SK-N-SH (cell line): Measurements from ENCODE around the gene KLHDC7A. TPM values are rescaled to one million over a fixed set of nuclear protein-coding genes. Genes with fewer than 3 reads are reported as not detected.

Source experiments
- CTCF ChIA-PET: fragments of 300-600, 350-600 bp; formaldehyde crosslinking; extraction: SDS; loops from one replicate; lab custom pipeline; 2021; lab: Yijun Ruan, JAX
- POLR2A ChIA-PET: fragments of 350-600 bp; sonication (Branson Sonifier 250); formaldehyde crosslinking; extraction: SDS; loops from one replicate; lab custom pipeline; 2020; ENCODE audit warnings: antibody characterized with exemption, inconsistent platforms; lab: Yijun Ruan, JAX
- DNase-seq: peaks from one replicate; pipeline ENCODE4 v3.0.0; 2012
- H2AFZ ChIP-seq: fragments of 200-600 bp; sonication (generic); 2 replicates; pipeline ENCODE4 v1.8.1; 2016; ENCODE audit warnings: antibody characterized with exemption, mild to moderate bottlenecking, low read depth
- H3F3A ChIP-seq: fragments of 200-600 bp; sonication (generic); replicated peaks from 2 replicates; pipeline ENCODE3; 2016; ENCODE audit warnings: antibody characterized with exemption, mild to moderate bottlenecking; ENCODE audit not compliant: insufficient read depth
- H3K27ac ChIP-seq, 2 experiments: fragments of 200-500 bp in 1 of 2; fragments of 200-600 bp in 1 of 2; sonication (Bioruptor generic) in 1 of 2; sonication (generic), shearing (Covaris generic) in 1 of 2; 2 replicates each; pipeline versions ENCODE4 v1.5.1 to v1.6.1; 2014 to 2016; ENCODE audit warnings: low read depth in 2 of 2, inconsistent platforms in 1 of 2, low read length in 1 of 2, mild to moderate bottlenecking in 1 of 2, mixed read lengths in 1 of 2
- H3K27me3 ChIP-seq: fragments of 200-600 bp; sonication (generic), shearing (Covaris generic); 2 replicates; pipeline ENCODE4 v1.6.1; 2016; ENCODE audit warnings: mixed run types; ENCODE audit not compliant: insufficient read depth
- H3K36me3 ChIP-seq, 2 experiments: fragments of 200-500 bp in 1 of 2; fragments of 200-600 bp in 1 of 2; sonication (Bioruptor generic) in 1 of 2; sonication (generic) in 1 of 2; replicated peaks in 1 of 2; 2 replicates each; pipeline versions ENCODE3 to v1.5.1; 2014 to 2016; ENCODE audit warnings: low read length in 1 of 2, mild to moderate bottlenecking in 1 of 2; ENCODE audit not compliant: insufficient read depth in 2 of 2, control insufficient read depth in 1 of 2
- H3K4me1 ChIP-seq, 2 experiments: fragments of 200-500 bp in 1 of 2; fragments of 200-600 bp in 1 of 2; sonication (Bioruptor generic) in 1 of 2; sonication (generic), shearing (Covaris generic) in 1 of 2; 2 replicates each; pipeline versions ENCODE4 v1.5.1 to v1.6.1; 2014 to 2016; ENCODE audit warnings: low read depth in 1 of 2, low read length in 1 of 2, mixed run types in 1 of 2; ENCODE audit not compliant: insufficient read depth in 2 of 2, control insufficient read depth in 1 of 2
- H3K4me2 ChIP-seq: fragments of 200-600 bp; sonication (generic), shearing (Covaris generic); 2 replicates; pipeline ENCODE4 v1.6.1; 2017; ENCODE audit warnings: mixed run types
- H3K4me3 ChIP-seq, 2 experiments: fragments of 200-500 bp in 1 of 2; fragments of 200-600 bp in 1 of 2; sonication (Bioruptor generic) in 1 of 2; sonication (generic), shearing (Covaris generic) in 1 of 2; 2 replicates each; pipeline versions ENCODE4 v1.5.1 to v1.8.1; 2014 to 2016; ENCODE audit warnings: low read depth in 2 of 2, inconsistent platforms in 1 of 2, low read length in 1 of 2, mild to moderate bottlenecking in 1 of 2, mixed read lengths in 1 of 2, moderate library complexity in 1 of 2
- H3K79me2 ChIP-seq: fragments of 200-600 bp; sonication (generic); 2 replicates; pipeline ENCODE4 v1.8.1; 2017; ENCODE audit warnings: mild to moderate bottlenecking; ENCODE audit not compliant: insufficient read depth
- H3K9ac ChIP-seq: fragments of 200-600 bp; sonication (generic); 2 replicates; pipeline ENCODE4 v1.6.1; 2017; ENCODE audit warnings: mixed run types
- H3K9me2 ChIP-seq: fragments of 200-600 bp; sonication (generic); 2 replicates; pipeline ENCODE4 v1.6.1; 2017; ENCODE audit warnings: mixed run types
- H3K9me3 ChIP-seq: fragments of 200-600 bp; sonication (generic); 2 replicates; pipeline ENCODE4 v1.6.1; 2017; ENCODE audit warnings: mixed run types, mild to moderate bottlenecking, moderate library complexity
- H4K20me1 ChIP-seq: fragments of 200-600 bp; sonication (generic); 2 replicates; pipeline ENCODE4 v1.6.1; 2017; ENCODE audit warnings: mild to moderate bottlenecking, mixed run types; ENCODE audit not compliant: insufficient read depth
- ELF1 ChIP-seq: IDR thresholded peaks from 2 replicates; pipeline ENCODE4 v1.4.0; 2012
- EZH2phosphoT487 ChIP-seq: fragments of 200-600 bp; sonication (generic); IDR thresholded peaks from 2 replicates; pipeline ENCODE4 v1.6.1; 2017; ENCODE audit warnings: low read depth, mixed run types, mild to moderate bottlenecking, antibody characterized with exemption, moderate library complexity, borderline replicate concordance
- FOSL2 ChIP-seq: IDR thresholded peaks from 2 replicates; pipeline ENCODE4 v1.4.0; 2012; ENCODE audit warnings: low read depth, mild to moderate bottlenecking, moderate library complexity, borderline replicate concordance
- FOXJ3 ChIP-seq: sonication (generic); formaldehyde crosslinking; IDR thresholded peaks from 2 replicates; pipeline ENCODE4 v1.5.1; 2020; ENCODE audit warnings: mild to moderate bottlenecking, missing genetic modification reagents
- FOXM1 ChIP-seq: IDR thresholded peaks from 2 replicates; pipeline ENCODE4 v1.4.0; 2012; ENCODE audit warnings: low read depth, mild to moderate bottlenecking
- GATA2 ChIP-seq: sonication (generic); formaldehyde crosslinking; IDR thresholded peaks from 2 replicates; pipeline ENCODE4 v1.5.0; 2020; ENCODE audit warnings: mild to moderate bottlenecking, missing genetic modification reagents
- IRF3 ChIP-seq: fragments of 150-350 bp; IDR thresholded peaks from 2 replicates; pipeline ENCODE4 v1.6.1; 2016; ENCODE audit warnings: mild to moderate bottlenecking, low read depth, low read length
- MXI1 ChIP-seq: IDR thresholded peaks from 2 replicates; pipeline ENCODE4 v1.6.1; 2012; ENCODE audit warnings: mild to moderate bottlenecking, low read depth, low read length, improper control_type of control experiment
- PBX3 ChIP-seq: IDR thresholded peaks from 2 replicates; pipeline ENCODE4; 2012
- POLR2AphosphoS5 ChIP-seq: IDR thresholded peaks from 2 replicates; pipeline ENCODE4 v1.6.1; 2012; ENCODE audit warnings: low read depth, low read length
- RAD21 ChIP-seq: IDR thresholded peaks from 2 replicates; pipeline ENCODE4 v1.6.1; 2012; ENCODE audit warnings: mild to moderate bottlenecking, low read length
- RCOR1 ChIP-seq: fragments of 150-350 bp; IDR thresholded peaks from 2 replicates; pipeline ENCODE4 v1.6.1; 2017; ENCODE audit warnings: antibody characterized with exemption, low read length
- RFX5 ChIP-seq: IDR thresholded peaks from 2 replicates; pipeline ENCODE4 v1.6.1; 2012; ENCODE audit warnings: mild to moderate bottlenecking, improper control_type of control experiment, low read length
- SIN3A ChIP-seq: IDR thresholded peaks from 2 replicates; pipeline ENCODE4 v1.6.1; 2012; ENCODE audit warnings: low read depth, mild to moderate bottlenecking, low read length, moderate library complexity, borderline replicate concordance
- SMC3 ChIP-seq: IDR thresholded peaks from 2 replicates; pipeline ENCODE4 v1.6.1; 2012; ENCODE audit warnings: low read depth, low read length, improper control_type of control experiment
- TAF1 ChIP-seq: IDR thresholded peaks from 2 replicates; pipeline ENCODE4 v1.6.1; 2012; ENCODE audit warnings: low read depth, mild to moderate bottlenecking, low read length, moderate library complexity, borderline replicate concordance
- TEAD4 ChIP-seq: IDR thresholded peaks from 2 replicates; pipeline ENCODE4 v1.4.0; 2012; ENCODE audit warnings: mild to moderate bottlenecking, borderline replicate concordance; ENCODE audit not compliant: insufficient read depth
- YY1 ChIP-seq: IDR thresholded peaks from 2 replicates; pipeline ENCODE4 v1.4.0; 2012; ENCODE audit warnings: low read depth, mild to moderate bottlenecking
- WGBS: methylation state at CpG from one replicate; pipeline ENCODE4 v1.1.6; 2017; ENCODE audit warnings: low lambda C conversion rate; 5-methylcytosine and 5-hydroxymethylcytosine counted together
- polyA plus RNA-seq, 3 experiments: library from polyadenylated mRNA; depleted of rRNA; stranded (reverse); fragments of >200 nt; gene quantifications; 2 replicates each; pipeline ENCODE4 v1.2.3, GENCODE V29; 2012
- TF ChIP-seq, protein P1 (sequence below): fragments of 200-600 bp; sonication (generic); IDR thresholded peaks from 2 replicates; pipeline ENCODE4 v1.6.1; 2017; ENCODE audit warnings: antibody characterized with exemption, mild to moderate bottlenecking, moderate library complexity
- TF ChIP-seq, protein P2 (sequence below): IDR thresholded peaks from 2 replicates; pipeline ENCODE4 v1.4.0; 2012; ENCODE audit warnings: low read depth

KLHDC7A gene
- polyA plus RNA-seq, 1 of the 3 experiments (the other 2 are of a cell fraction) = not detected

DNA sequence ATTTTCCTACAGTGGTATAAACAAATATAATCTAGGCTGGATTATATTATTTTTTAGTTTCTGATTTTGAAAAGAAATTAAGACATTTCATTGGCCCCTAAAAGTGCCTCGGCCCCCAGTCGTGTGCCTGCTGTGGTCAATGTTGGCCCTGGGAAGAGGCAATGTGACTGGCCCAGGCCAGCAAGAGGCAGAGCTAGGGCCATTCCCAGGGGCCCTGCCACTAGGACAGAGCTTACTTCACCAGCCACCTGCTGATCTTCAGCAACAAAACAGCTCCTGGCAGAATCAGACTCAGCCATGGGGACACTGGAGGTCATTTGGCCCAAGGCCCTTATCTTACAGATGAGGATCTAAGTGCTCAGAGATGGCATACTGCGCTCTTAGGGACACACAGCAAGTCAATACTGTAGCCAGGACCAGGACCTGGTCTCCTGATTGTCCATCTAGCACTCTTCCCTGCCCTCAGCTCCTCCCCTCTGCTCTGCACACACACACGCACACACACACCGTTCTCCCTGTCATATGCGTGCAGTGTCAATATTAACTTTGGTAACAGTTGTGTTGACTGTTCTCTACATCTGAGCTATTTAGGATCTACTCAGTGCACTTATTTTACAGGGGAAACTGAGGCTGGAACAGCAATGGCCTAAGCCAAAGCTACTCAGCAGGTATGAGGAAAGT, 16.6 kb upstream of the KLHDC7A start:
- no peaks in the 10 kb centered on the region for H3K79me2 ChIP-seq
- no peaks in the 10 kb centered on the region for H3K9me3 ChIP-seq
- no peaks in the 10 kb centered on the region for H3K4me1 ChIP-seq
- TF ChIP-seq GATA2 (CRISPR knock-in tag) = no peak
- no peak for TF ChIP-seq EZH2phosphoT487
- no peak for TF ChIP-seq RAD21
- TF ChIP-seq SIN3A = no peak
- TF ChIP-seq YY1 = no peak
- TF ChIP-seq RCOR1 = no peak
- TF ChIP-seq ELF1 = no peak
- no peak for TF ChIP-seq IRF3
- no peak for TF ChIP-seq PBX3
- TF ChIP-seq FOSL2 = no peak
- TF ChIP-seq FOXM1 = no peak
- WGBS = 55% methylated on average over 6 of the region's 6 CpGs
- H3K4me2 ChIP-seq = no peak overlapping the region
- H2AFZ ChIP-seq = no peak overlapping the region
- H3K36me3 ChIP-seq = no peaks in the 10 kb centered on the region
- H3K27me3 ChIP-seq = no peaks in the 10 kb centered on the region
- no peaks in the 10 kb centered on the region for H3F3A ChIP-seq
- H3K27ac ChIP-seq = no peak overlapping the region
- ChIA-PET POLR2A (no interaction called here), CTCF (no interaction called here)
- no peak for DNase-seq
- no peaks in the 10 kb centered on the region for H3K9me2 ChIP-seq
- H3K9ac ChIP-seq = no peak overlapping the region
- no peaks in the 10 kb centered on the region for H4K20me1 ChIP-seq
- no peak overlapping the region for H3K4me3 ChIP-seq

- Histone ChIP-seq H3K79me2 (no peaks in the 10 kb centered on the region), H3K27me3 (no peaks in the 10 kb centered on the region), H3K9me3 (no peaks in the 10 kb centered on the region), H3K4me2 (no peak overlapping the region), H3K36me3 (no peaks in the 10 kb centered on the region), H2AFZ (no peak overlapping the region), H3K9me2 (no peaks in the 10 kb centered on the region), H4K20me1 (no peaks in the 10 kb centered on the region), H3F3A (no peaks in the 10 kb centered on the region), H3K4me3 (no peak overlapping the region), H3K4me1 (no peaks in the 10 kb centered on the region), H3K27ac (no peak overlapping the region), H3K9ac (no peak overlapping the region)
- 40% methylated on average over 8 of the region's 8 CpGs for WGBS
- CTCF ChIA-PET = no interaction called here
- TF ChIP-seq RFX5 = no peak
- TF ChIP-seq SMC3 = no peak
- TF ChIP-seq, protein P1, sequence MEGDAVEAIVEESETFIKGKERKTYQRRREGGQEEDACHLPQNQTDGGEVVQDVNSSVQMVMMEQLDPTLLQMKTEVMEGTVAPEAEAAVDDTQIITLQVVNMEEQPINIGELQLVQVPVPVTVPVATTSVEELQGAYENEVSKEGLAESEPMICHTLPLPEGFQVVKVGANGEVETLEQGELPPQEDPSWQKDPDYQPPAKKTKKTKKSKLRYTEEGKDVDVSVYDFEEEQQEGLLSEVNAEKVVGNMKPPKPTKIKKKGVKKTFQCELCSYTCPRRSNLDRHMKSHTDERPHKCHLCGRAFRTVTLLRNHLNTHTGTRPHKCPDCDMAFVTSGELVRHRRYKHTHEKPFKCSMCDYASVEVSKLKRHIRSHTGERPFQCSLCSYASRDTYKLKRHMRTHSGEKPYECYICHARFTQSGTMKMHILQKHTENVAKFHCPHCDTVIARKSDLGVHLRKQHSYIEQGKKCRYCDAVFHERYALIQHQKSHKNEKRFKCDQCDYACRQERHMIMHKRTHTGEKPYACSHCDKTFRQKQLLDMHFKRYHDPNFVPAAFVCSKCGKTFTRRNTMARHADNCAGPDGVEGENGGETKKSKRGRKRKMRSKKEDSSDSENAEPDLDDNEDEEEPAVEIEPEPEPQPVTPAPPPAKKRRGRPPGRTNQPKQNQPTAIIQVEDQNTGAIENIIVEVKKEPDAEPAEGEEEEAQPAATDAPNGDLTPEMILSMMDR = no peak
- TF ChIP-seq SIN3A = no peak
- no peak for TF ChIP-seq YY1
- TF ChIP-seq, protein P2, sequence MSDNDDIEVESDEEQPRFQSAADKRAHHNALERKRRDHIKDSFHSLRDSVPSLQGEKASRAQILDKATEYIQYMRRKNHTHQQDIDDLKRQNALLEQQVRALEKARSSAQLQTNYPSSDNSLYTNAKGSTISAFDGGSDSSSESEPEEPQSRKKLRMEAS = no peak
- no peak for TF ChIP-seq EZH2phosphoT487
- no peak for TF ChIP-seq FOXJ3 (CRISPR knock-in tag)
- no peak for TF ChIP-seq RAD21
- no peak for TF ChIP-seq TAF1
- TF ChIP-seq IRF3 = no peak
- no peak for TF ChIP-seq ELF1
- no peak for TF ChIP-seq FOXM1
- TF ChIP-seq RCOR1 = no peak
- TF ChIP-seq TEAD4 = no peak
- no peak for TF ChIP-seq MXI1
- TF ChIP-seq POLR2AphosphoS5 = no peak
- no peak for TF ChIP-seq PBX3
- POLR2A ChIA-PET = no interaction called here
- no peak for DNase-seq
These were observed 16.1 kb upstream of the KLHDC7A start for GRCh38 chr1:18464665-18465050.
